ENCODE measurements around the gene ERBB4. TPM values are rescaled to one million over a fixed set of nuclear protein-coding genes. Genes with fewer than 3 reads are reported as not detected.

The ERBB4 gene
- total RNA-seq, 2 donors from 2014 or later = 1.0 to 32.8 TPM

GRCh38 chr2:211368467-211368866 is 1170.1 kb downstream of the ERBB4 start:
- WGBS = 24% methylated on average over 1 of the region's 1 CpG
- Histone ChIP-seq H3K27ac (no peak overlapping the region), H3K27me3 (replicated peaks; ENCODE audit: insufficient read depth) (no peaks in the 10 kb centered on the region), H3K4me1 (replicated peaks) (no peaks in the 10 kb centered on the region), H3K4me3 (no peak overlapping the region), H3K9me3 (no peaks in the 10 kb centered on the region), H3K36me3 (no peaks in the 10 kb centered on the region)
- intact Hi-C loops (cut with DNase I) = no loop called here
- TF ChIP-seq POLR2AphosphoS5 (IDR thresholded peaks at IDR 0.05) (no peak), POLR2A (IDR thresholded peaks at IDR 0.05) (no peak), CTCF (IDR thresholded peaks at IDR 0.05) (no peak)
- DNase-seq (ENCODE audit: low spot score) = no peak

- TF ChIP-seq CTCF (IDR thresholded peaks at IDR 0.05) (no peak), POLR2A (IDR thresholded peaks at IDR 0.05) (no peak), POLR2AphosphoS5 (IDR thresholded peaks at IDR 0.05) (no peak)
- Histone ChIP-seq H3K9me3 (no peaks in the 10 kb centered on the region), H3K27ac (no peak overlapping the region), H3K4me3 (no peak overlapping the region), H3K36me3 (no peaks in the 10 kb centered on the region), H3K27me3 (replicated peaks; ENCODE audit: insufficient read depth) (no peaks in the 10 kb centered on the region), H3K4me1 (replicated peaks) (no peaks in the 10 kb centered on the region)
- intact Hi-C loops (cut with DNase I) = no loop called here
- 77% methylated on average over 4 of the region's 4 CpGs for WGBS
- no peak for DNase-seq (ENCODE audit: low spot score)
Observed at GRCh38 chr2:211367711-211368110, 1170.9 kb downstream of the ERBB4 start.

GRCh38 chr2:211367293-211367692 is 1171.3 kb downstream of the ERBB4 start:
- intact Hi-C loops (cut with DNase I) = no loop called here
- no peaks in the 10 kb centered on the region for H3K9me3 ChIP-seq
- no peak overlapping the region for H3K27ac ChIP-seq
- H3K27me3 ChIP-seq (replicated peaks; ENCODE audit: insufficient read depth) = no peaks in the 10 kb centered on the region
- no peaks in the 10 kb centered on the region for H3K36me3 ChIP-seq
- TF ChIP-seq POLR2AphosphoS5 (IDR thresholded peaks at IDR 0.05) = no peak
- no peak for TF ChIP-seq POLR2A (IDR thresholded peaks at IDR 0.05)
- TF ChIP-seq CTCF (IDR thresholded peaks at IDR 0.05) = no peak
- no peak overlapping the region for H3K4me3 ChIP-seq
- DNase-seq (ENCODE audit: low spot score) = no peak
- WGBS = 52% methylated on average over 4 of the region's 4 CpGs
- no peaks in the 10 kb centered on the region for H3K4me1 ChIP-seq (replicated peaks)

GRCh38 chr2:211364911-211365310 is 1173.7 kb downstream of the ERBB4 start:
- H3K4me1 ChIP-seq (replicated peaks) = no peaks in the 10 kb centered on the region
- 69% methylated on average over 1 of the region's 1 CpG for WGBS
- H3K36me3 ChIP-seq = no peaks in the 10 kb centered on the region
- intact Hi-C loops (cut with DNase I) = no loop called here
- no peaks in the 10 kb centered on the region for H3K27me3 ChIP-seq (replicated peaks; ENCODE audit: insufficient read depth)
- no peak for DNase-seq (ENCODE audit: low spot score)
- TF ChIP-seq POLR2A (IDR thresholded peaks at IDR 0.05) (no peak), POLR2AphosphoS5 (IDR thresholded peaks at IDR 0.05) (no peak), CTCF (IDR thresholded peaks at IDR 0.05) (no peak)
- no peak overlapping the region for H3K4me3 ChIP-seq
- no peaks in the 10 kb centered on the region for H3K9me3 ChIP-seq
- no peak overlapping the region for H3K27ac ChIP-seq

- intact Hi-C loops (cut with DNase I) = no loop called here
- no peaks in the 10 kb centered on the region for H3K4me1 ChIP-seq (replicated peaks)
- H3K36me3 ChIP-seq = no peaks in the 10 kb centered on the region
- H3K9me3 ChIP-seq = no peaks in the 10 kb centered on the region
- whole genome bisulfite sequencing = 26% methylated on average over 1 of the region's 1 CpG
- no peaks in the 10 kb centered on the region for H3K27me3 ChIP-seq (replicated peaks; ENCODE audit: insufficient read depth)
- TF ChIP-seq CTCF (IDR thresholded peaks at IDR 0.05) (no peak), POLR2AphosphoS5 (IDR thresholded peaks at IDR 0.05) (no peak), POLR2A (IDR thresholded peaks at IDR 0.05) (no peak)
- no peak for DNase-seq (ENCODE audit: low spot score)
- H3K27ac ChIP-seq = no peak overlapping the region
- H3K4me3 ChIP-seq = no peak overlapping the region
Observed at GRCh38 chr2:211361383-211361782, 1177.2 kb downstream of the ERBB4 start.

Data from prostate gland (tissue), 2 donors.